Right kidney (tissue), 1 donor: Measurements from ENCODE around the gene GAN.
"Not testable (repeated sequence)": the region's sequence is repeated elsewhere in the genome, so short reads cannot be mapped to it uniquely, and the experiment has no call there.

ENCODE experiments used
- DNase-seq: peaks from one replicate; pipeline ENCODE4 v3.0.0-alpha.2; 2016

Gene GAN

DNA sequence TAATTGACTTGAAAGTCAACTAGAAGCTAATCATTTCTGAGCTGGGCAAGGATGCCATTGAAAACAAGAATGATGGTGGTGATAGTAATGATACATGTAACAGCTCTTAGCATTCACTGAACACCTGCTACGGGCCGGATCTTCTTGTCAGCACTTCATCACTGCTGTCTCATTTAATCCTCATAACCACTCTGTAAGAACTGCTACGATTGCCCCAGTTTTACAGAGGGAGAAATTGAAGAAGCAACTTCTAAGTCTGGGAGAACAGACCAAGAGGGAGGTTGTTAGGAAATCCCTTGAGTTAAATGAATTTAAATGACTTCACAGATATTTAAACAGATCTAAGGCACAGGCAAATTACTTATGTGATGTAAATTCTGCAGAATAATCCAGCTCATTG, 7.0 kb upstream of the GAN start:
- no peak for DNase-seq

DNA sequence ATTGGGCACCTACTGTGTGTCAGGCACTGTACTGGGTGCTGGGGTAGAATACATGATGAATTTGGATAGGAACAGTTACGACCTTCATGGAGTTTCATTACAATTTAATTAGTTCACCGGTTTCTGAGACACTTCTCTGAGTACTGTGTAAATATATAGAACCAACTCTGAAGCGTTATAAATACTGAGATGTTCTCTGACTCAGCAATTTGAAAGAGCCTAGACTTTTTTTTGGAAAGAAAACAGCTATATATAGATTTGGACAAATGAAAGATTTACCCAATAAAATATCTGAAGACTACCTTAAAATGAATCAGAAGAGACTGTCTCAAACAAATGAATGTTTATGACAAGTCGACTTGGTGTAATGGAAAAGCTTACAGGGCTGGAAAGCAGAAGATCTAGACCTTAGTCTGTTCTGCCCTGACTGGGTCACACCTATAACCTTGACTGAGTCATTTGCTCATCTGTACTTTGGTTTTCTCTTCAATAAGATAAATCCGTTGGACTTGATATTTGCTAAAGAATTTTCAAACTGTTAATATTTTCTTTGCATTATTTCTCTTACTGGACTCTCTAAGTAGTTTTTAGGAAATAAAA, 4.6 kb upstream of the GAN start:
- no peak for DNase-seq

DNA sequence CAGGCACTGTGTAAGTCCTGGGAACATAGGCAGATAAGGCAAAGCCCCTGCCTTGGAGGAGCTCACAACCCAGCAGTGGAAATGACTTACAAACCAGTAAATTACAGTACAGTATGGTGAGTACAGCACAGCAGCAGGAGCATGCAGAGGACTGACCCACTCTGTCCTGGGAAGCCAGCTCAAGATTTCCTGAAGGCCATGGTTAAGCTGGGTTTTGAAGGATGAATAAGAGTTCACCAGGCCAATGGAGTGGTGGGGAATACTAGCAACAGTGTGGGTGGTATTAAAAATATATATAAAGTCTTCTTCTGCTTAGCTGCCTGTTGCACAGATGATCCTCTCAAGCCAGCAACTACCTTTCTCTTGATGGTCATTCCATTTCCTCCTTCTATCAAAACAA, 3.0 kb upstream of the GAN start:
- no peak for DNase-seq

DNA sequence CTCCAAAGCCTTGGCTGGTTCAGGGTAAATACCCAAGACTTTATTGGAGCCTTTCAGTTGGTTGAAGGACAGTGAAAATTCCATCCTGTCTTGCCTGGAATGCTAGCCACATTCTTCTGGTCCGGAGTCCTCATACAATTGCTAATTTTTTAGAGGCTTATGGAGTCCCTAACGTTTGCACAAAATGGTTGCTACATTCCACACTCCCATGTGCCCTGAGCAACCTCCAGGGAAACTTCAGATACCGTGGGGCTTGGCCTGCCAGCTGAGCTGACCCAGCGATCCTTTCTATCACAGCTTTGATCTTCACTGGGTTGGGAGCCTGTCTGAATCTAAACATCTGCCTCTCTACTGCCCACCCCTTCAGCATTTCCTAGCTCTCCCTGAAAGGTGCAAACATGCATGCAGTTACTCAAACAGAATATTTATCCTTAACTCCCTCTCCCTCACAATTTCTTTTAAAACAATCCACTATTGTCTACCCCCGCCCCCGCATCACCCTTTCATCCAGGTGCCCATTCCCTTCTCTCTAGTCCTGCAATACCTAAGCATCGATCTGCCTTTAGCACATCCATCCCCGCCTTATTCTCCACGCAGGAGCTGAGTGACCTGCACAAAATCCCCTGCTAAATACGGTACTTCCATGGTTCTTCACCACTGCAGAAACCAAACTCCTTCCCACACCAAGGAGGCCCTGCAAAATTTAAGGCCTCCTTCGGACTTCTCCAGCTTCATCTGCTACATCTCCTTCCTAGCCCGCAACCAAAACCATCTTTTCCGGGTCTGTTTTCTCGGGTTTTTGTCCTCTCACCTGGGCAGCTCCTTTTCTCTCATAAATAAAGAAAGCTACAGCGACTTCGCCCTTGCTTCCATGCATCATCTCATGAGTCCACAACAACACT, 810 bp upstream of the GAN start:
- peak; percentile 9 for DNase-seq

DNA sequence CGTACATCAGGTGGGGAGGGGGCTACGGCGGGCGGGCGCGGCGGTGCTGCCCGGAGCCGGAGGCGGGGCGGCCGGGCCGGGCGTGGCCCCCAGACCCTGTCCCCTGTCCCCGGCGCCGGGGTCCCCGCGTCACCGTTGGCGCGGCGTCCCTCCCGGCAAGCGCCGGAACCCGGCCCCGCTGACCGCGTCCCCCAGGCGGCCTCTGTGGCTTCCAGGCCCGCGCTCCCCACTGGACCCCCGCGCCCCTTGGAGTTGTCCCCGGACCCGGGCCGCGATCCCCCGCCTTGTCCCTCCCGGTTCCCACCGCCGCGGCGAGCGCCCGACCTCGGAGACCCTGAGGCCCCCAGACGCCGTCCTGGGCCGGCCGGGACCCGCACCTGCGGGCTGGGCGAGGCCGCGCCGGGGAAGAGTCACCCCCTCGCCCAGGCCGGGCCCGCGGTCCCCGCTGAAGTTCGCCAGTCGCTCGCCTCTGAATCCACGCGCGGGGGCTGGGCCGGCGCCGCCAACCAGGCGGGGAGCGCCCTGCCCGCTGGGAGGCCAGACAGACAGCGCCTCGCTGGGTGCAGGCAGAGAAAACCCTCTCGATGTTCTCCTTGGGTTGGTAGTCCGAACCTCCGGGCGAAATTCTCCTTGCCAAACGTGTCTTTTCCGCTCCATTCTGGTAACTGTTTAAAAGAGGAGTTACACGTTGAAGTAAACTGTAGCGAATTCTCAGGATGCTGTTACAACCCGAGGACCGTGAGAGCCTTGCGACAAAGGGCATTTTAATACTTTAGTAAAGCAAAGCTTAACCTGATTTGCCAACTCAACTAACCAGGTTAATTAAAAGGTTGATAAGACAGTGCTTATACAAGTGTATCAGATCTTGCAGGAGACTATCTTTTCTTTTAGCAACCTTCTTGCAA, 761 bp downstream of the GAN start:
- DNase-seq = peak; percentile 80

DNA sequence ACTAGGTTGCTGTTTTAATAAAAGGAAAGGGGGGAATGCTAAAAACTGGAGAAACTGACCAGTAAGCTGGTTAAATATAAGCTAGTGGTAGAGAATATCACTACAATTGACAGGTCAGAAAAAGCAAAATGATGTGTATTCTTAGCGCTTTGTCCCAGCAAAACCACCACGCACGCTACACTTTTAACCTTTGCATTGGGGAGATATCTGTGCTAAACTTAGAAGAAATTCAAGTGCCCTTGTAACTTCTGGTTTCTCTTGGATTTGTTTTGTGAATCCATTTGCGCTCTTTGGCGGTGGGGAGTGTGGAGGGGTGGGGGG, 1.4 kb downstream of the GAN start:
- no peak for DNase-seq

DNA sequence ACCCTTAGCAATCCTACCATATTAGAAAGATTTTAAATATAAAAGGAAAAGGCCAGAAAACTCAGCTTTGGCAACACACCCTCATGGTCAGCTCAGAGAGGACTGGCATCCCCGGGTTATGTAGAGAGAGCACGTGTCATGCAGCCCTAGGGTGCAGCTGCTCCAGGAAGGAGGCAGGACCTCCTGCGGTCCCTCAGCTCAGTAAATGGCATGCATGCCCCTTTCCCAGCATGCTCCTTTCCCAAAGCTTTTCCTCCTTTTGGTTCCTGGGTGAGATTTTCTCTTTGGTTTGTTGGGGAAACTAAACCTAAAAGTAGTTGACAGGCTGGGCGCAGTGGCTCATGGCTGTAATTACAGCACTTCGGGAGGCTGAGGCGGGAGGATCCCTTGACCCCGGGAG, 3.9 kb downstream of the GAN start:
- no peak for DNase-seq

DNA sequence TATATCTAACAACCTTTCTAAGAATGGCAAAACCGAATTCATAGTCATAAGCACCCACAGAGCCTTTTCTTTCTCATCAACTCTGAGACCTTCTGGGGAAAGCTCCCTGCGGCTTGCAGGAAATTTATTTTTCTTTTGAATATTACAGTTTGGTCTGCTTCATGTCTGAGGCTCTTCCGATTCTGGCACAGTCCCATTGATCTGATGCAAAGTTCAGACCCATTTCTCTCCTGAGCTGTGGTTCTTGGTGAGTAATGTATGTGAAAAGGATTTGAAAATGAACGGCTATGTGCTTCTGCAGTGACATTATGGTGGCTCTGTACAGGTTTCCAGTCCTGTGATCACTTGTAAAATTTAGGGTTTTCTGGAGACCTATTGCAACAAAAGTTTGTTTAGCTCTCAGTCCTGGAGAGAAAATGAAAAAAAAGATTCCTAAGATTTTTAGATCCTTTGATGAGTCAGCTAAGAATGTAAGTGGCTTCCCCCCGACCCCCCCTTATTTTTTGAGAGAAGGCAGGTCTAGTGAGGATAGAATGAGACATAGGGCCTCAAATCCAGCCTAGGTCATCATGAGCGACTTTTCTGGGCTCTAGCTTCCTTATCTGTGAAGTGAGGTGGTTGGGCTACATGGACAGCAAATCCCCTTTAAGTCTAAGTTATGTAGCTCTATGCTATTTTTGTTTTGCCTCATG, 4.6 kb downstream of the GAN start:
- no peak for DNase-seq

DNA sequence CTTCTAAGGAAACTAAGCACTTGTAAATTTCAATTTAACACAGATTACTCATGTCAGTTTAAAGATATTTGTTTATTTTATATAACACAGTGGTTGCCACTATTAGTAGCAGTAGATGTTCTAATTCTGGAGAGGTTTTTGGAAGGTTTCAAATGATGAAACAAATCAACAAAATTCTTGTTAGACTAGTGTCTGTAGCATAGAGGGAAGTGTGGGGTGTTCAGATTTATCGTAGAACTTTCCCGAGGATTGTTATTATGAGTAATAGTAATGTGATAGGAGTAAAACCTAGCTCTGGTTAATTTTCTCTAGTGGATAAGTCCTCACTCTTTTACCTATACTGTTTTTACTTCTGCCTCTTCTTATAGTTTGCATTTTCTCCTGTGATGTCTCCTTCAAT, 6.3 kb downstream of the GAN start:
- DNase-seq = no peak

DNA sequence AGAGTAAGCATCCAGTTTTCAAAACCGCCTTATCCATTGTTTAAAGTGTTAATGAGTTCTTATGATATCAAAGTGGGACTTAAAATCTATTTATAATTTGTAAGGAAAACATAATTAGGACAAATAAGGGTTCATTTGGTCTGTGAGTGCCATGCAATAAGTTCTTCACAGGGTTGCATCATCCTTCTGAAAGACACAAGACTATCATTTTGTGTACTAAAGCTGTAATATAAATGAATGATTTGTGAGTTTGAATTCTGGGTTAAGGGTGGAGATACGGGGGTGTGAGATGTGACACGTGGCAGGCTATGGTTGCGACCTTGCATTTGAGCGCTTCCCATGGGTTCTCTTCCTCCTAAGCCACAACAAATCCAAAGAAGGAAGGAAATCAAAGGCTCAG, 6.8 kb downstream of the GAN start:
- no peak for DNase-seq

DNA sequence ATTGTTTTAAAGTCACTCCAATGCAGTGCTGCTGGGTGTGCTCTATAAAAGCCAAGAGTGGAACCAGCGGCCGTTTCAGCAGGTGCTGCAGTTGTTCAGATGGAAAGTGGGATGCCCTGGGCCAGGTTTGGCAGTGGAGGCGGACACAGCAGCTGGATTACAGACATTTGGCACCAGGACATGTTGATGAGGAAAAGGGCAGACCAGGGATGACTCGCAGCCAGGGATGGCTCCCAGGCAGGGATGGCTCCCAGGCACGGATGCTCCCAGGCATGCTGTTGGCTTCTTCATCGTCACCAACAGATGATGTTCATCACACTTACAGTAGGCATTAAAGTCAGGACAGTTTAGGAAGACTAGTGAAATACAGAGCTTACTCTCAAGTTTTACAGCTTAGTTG, 10.0 kb downstream of the GAN start:
- no peak for DNase-seq

DNA sequence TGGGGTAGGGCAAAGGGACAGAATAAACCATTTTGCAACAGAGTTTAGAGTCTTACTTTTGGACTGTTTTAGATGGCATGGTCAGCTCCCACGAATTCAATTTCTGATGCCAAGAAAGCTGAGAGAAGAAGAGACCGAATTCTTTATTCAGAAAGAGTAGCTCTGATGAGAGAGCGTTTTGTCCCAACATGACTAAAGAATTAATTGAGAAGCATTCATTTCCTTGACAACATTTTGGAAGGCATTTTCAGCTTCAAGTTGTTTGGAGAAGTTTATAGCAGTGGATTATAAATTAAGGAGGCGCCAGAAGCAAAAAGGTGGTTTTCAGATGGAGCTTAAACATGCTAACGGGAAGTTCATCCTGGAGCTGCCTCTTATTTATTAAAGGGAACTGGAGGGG, 12.2 kb downstream of the GAN start:
- DNase-seq = no peak

DNA sequence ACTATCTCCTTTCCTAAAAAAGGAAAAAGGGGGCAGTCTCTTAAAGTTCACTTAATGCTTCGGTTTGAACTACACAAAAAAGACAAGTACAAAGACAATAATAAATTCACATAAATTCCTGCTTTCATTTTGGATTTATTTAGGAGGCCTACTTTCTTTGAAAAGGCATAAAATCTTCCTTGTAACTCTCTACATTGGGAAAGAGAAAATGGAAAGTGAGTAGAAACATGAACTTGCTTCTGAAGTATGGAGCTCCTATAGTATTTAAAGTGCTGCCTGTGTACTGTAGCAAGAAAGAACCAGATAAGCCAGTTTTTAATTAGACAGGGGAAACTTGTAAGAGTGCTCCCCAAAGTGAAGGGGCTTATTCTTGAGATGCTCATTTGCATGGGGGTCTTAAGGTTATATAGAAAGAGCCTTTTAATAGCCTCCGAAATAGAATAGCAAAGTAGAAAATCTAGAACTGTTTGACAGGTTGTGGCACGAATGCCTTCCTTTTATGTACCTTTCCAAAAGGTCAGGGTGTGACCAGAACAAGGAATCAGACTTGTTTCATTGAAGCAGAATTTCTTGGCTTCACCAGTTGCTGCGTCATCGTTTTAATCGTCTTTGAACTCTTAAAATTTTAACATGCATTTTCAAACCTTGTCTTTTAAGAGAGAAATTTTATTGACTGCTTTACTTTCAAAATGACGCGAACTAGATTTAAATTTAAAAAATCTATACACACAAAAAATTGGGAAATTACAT, 12.9 kb downstream of the GAN start:
- DNase-seq = no peak

DNA sequence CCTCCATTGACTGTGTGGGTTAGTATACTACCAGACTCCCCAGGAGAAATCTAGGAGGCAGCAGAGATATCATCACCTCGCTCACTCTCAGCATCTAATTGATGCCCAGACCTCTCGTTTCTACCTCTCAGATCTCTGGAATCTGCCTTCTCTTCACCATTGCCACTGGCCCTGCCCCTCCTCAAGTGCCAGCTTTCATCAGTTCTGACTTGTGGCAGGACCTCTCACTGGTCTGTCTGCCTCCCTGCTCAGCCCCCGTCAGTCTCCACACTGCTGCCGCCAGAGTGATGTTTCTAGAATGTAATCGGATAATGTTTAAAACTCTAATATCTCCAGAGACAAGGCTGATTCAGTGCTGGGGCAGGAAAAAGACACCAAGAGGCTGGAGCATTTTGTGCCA, 15.2 kb downstream of the GAN start:
- DNase-seq = no peak

DNA sequence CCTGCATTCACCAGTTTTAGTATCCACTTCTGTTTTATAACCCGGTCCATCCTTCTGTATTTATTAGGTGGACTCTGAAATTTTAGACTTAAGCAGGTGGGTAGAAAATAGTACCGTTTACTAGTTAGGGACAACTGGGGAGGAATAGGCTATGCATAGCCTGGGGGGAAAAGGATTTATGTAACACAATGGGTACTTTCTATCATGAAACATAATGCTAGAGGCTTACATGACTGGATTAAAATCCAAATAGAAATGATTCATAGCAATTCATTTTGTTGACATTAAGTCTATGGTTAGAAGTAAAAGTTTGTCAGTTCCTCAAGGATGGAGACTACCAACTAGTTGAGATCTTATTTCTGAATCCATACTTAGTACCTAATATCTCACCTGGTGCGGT, 18.6 kb downstream of the GAN start:
- no peak for DNase-seq

DNA sequence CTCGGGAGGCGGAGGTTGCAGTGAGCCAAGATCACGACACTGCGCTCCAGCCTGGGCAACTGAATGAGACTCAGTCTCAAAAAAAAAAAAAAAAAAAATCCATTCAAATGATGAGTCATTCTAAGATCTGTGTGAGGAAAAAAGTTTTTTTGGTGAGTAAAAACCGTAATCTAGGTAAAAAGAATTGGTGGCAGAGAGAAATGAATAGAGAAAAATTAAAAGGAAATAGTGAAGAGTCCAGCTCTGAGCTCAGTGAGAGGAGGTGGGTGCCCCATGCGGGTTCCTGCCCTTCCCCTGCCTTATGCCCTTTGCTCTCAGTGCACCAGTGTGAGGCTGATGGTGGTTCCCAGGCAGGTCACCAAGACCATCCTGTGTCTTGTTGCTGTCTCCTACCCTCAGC, 20.9 kb downstream of the GAN start:
- DNase-seq = no peak

DNA sequence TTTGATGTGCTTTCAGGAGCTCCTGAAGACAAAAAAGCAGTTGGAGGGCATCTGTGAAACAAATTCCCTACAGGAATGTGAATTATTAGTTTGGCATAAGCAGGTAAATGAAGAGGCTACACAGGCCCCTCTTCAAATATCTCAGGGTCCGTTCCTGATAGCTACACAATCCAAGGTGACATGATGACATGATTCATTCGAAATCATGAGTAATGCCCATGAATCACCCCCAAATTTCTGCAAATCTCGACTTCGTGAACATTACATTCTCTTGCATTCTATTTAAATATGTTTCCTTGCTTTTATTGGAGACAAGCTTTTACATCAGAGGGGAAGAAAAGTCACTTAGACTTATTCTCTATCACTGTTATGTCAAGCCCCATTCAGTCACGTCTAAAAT, 22.3 kb downstream of the GAN start:
- no peak for DNase-seq

DNA sequence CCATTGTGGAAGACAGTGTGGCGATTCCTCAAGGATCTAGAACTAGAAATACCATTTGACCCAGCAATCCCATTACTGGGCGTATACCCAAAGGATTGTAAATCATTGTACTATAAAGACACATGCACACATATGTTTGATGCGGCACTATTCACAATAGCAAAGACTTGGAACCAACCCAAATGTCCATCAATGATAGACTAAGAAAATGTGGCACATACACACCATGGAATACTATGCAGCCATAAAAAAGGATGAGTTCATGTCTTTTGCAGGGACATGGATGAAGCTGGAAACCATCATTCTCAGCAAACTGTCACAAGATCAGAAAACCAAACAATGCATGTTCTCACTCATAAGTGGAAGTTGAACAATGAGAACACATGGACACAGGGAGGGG, 30.4 kb downstream of the GAN start:
- DNase-seq = not testable (repeated sequence)

DNA sequence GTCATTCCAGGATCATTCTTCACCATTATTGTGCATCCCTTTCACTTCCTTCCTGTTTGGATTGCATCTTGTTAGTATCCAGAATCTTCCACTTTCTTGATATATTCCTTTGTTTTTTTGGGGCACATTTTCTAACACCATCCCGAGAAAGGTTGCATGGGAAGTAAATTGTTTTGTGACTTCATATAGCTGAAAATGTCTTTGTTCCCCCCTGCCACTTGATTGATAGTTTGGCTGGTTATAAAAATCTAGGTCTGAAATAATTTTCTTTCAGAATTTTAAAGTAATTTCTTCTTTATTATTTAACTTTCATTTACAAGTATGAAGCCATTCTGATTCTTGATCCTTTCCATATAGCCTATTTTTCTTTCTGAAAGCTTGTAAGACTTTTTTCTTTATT, 32.7 kb downstream of the GAN start:
- no peak for DNase-seq

DNA sequence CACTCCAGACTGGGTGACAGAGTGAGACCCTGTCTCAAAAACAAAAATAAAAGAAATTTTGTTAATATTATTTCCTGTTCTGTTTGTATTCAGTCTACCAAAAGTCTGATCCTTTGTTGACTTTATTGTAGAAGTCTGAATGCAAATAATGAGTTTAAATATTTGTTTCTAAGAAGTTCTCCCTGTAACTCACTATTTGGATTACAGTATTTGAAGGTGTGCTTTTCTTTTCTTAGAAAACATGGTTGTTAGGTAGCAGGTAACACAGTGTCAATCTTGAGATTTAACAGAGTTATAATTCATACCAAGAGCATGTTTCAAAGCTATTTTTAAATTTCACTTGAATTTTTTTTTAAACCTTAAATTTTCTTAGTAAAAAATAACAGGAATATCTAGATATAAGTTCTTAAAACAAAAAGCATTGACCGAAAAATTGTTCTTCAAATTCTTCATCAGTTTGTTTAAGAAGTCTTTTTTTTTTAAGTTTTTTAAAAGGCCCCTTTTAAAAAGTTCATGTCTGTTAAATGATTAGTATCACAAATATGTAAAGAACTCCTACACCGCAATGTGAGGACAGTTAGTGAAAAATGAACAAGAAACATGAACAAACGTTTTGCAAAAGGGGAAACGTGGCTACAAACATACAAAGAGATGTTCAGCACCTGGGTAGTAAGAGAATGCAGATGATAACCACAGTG, 35.0 kb downstream of the GAN start:
- no peak for DNase-seq

DNA sequence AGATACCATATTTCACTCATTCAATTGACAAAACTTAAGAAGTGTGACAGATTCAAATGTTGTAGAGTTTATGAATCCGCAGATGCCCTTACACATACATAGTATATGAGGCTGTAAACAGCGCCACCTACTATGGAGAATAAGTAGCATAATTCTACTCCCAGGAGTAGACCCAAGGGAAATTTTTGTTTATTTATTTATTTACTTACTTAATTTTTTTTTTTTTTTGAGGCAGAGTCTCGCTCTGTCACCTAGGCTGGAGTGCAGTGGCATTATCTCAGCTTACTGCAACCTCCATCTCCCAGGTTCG, 35.5 kb downstream of the GAN start:
- DNase-seq = no peak

DNA sequence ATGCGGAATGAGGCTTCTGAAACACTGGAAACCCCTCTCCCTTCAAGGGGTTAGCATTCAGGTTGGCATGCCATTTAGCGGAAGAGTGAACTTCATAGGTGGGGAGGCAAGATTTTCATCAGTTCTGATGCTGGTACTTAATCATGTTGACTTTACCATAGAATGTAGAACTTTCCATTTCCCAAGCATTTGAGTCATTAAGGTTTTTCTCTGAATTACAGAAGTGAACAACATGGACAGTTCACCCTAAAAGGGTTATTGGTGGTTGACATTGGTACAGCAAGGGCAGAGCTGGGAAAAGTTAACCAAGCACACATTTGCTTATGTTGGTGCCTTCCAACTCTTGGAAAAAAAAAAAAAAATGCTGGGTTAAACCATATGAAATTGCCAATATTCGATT, 39.1 kb downstream of the GAN start:
- DNase-seq = no peak
